ENCODE data around the gene STPG2. TPM values are rescaled to one million over a fixed set of nuclear protein-coding genes. Genes with fewer than 3 reads are reported as not detected.

STPG2 gene
- total RNA-seq, 1 experiment from 2014 or later, result 0.35 TPM

- Histone ChIP-seq H4K20me1 (ENCODE audit: insufficient read depth) (no peaks in the 10 kb centered on the region), H3K4me2 (no peak overlapping the region), H3K36me3 (ENCODE audit: low read depth) (no peaks in the 10 kb centered on the region), H3K27ac (no peak overlapping the region), H3F3A (ENCODE audit: insufficient read depth, low read depth) (no peaks in the 10 kb centered on the region), H3K79me2 (ENCODE audit: low read depth) (no peaks in the 10 kb centered on the region), H3K9me3 (ENCODE audit: insufficient read depth, low read depth) (no peaks in the 10 kb centered on the region), H3K4me3 (no peak overlapping the region), H3K4me1 (replicated peaks; ENCODE audit: insufficient read depth) (no peaks in the 10 kb centered on the region), H2AFZ (no peak overlapping the region), H3K27me3 (ENCODE audit: insufficient read depth, low read depth) (no peaks in the 10 kb centered on the region), H3K9me2 (ENCODE audit: insufficient read depth) (no peaks in the 10 kb centered on the region)
- intact Hi-C loops (cut with micrococcal nuclease; ENCODE audit: unreplicated experiment), result no loop called here
- BruUV-seq (replicated peaks), result no TSS peak
- ChIA-PET POLR2A (ENCODE audit: unreplicated experiment) (no interaction called here), CTCF (no interaction called here)
- TF ChIP-seq EZH2 (IDR thresholded peaks at IDR 0.05; ENCODE audit: low read depth) (no peak), CTCF (conservative IDR thresholded peaks at IDR 0.05) (no peak)
- no peak for DNase-seq
Observed at GRCh38 chr4:97627750-97628149, 515.5 kb downstream of the STPG2 start.

- Histone ChIP-seq H3K27ac (no peak overlapping the region), H3K79me2 (ENCODE audit: low read depth) (no peaks in the 10 kb centered on the region), H3K4me3 (no peak overlapping the region), H3K9me2 (ENCODE audit: insufficient read depth) (no peaks in the 10 kb centered on the region), H3K4me2 (no peak overlapping the region), H3K27me3 (ENCODE audit: insufficient read depth, low read depth) (no peaks in the 10 kb centered on the region), H3K4me1 (replicated peaks; ENCODE audit: insufficient read depth) (no peaks in the 10 kb centered on the region), H3K36me3 (ENCODE audit: low read depth) (no peaks in the 10 kb centered on the region), H4K20me1 (ENCODE audit: insufficient read depth) (no peaks in the 10 kb centered on the region), H3K9me3 (ENCODE audit: insufficient read depth, low read depth) (no peaks in the 10 kb centered on the region), H2AFZ (no peak overlapping the region), H3F3A (ENCODE audit: insufficient read depth, low read depth) (no peaks in the 10 kb centered on the region)
- POLR2A ChIA-PET (ENCODE audit: unreplicated experiment), result no interaction called here
- no TSS peak for BruUV-seq (replicated peaks)
- no peak for DNase-seq
- intact Hi-C loops (cut with micrococcal nuclease; ENCODE audit: unreplicated experiment), result no loop called here
- no peak for TF ChIP-seq EZH2 (IDR thresholded peaks at IDR 0.05; ENCODE audit: low read depth)
- TF ChIP-seq CTCF (conservative IDR thresholded peaks at IDR 0.05), result no peak
- CTCF ChIA-PET, result no interaction called here
Observed at GRCh38 chr4:97624204-97624603, 519.1 kb downstream of the STPG2 start.

- Histone ChIP-seq H3K27ac (no peak overlapping the region), H4K20me1 (ENCODE audit: insufficient read depth) (no peaks in the 10 kb centered on the region), H3K27me3 (ENCODE audit: insufficient read depth, low read depth) (no peaks in the 10 kb centered on the region), H3K4me1 (replicated peaks; ENCODE audit: insufficient read depth) (no peaks in the 10 kb centered on the region), H3K4me2 (no peak overlapping the region), H2AFZ (no peak overlapping the region), H3K9me2 (ENCODE audit: insufficient read depth) (no peaks in the 10 kb centered on the region), H3F3A (ENCODE audit: insufficient read depth, low read depth) (no peaks in the 10 kb centered on the region), H3K9me3 (ENCODE audit: insufficient read depth, low read depth) (no peaks in the 10 kb centered on the region), H3K36me3 (ENCODE audit: low read depth) (no peaks in the 10 kb centered on the region), H3K79me2 (ENCODE audit: low read depth) (no peaks in the 10 kb centered on the region), H3K4me3 (no peak overlapping the region)
- ChIA-PET POLR2A (ENCODE audit: unreplicated experiment) (no interaction called here), CTCF (no interaction called here)
- no peak for TF ChIP-seq CTCF (conservative IDR thresholded peaks at IDR 0.05)
- intact Hi-C loops (cut with micrococcal nuclease; ENCODE audit: unreplicated experiment), result no loop called here
- no TSS peak for BruUV-seq (replicated peaks)
- no peak for DNase-seq
Observed at GRCh38 chr4:97605932-97606331, 537.3 kb downstream of the STPG2 start.
